Brain microvascular endothelial cell (primary cell): Measurements from ENCODE around the gene ATP2B3.

Source experiments
- DNase-seq: peaks from one replicate; pipeline ENCODE4 v3.0.0-alpha.2; 2020
- H3K27ac ChIP-seq: fragments of 250-450 bp; sonication (Bioruptor Pico); 2 replicates; pipeline ENCODE4 v1.5.1; 2020; ENCODE audit warnings: mild to moderate bottlenecking, moderate library complexity
- H3K27me3 ChIP-seq: fragments of 250-450 bp; sonication (Bioruptor Pico); replicated peaks from 2 replicates; pipeline ENCODE4 v1.5.1; 2020; ENCODE audit warnings: mild to moderate bottlenecking
- H3K36me3 ChIP-seq: fragments of 250-450 bp; sonication (Bioruptor Pico); replicated peaks from 2 replicates; pipeline ENCODE4 v1.5.1; 2020; ENCODE audit warnings: mild to moderate bottlenecking
- H3K4me3 ChIP-seq: 2 replicates; pipeline ENCODE4 v1.5.1; 2011; ENCODE audit warnings: low read depth, mild to moderate bottlenecking, control low read depth, low read length, moderate library complexity
- in situ Hi-C: cut with HindIII; loops from 2 replicates; pipeline ENCODE4 v1.10.0; 2017; ENCODE audit warnings: low sequenced_read_pairs, low pct_ligation_motif_present
- TF ChIP-seq, protein P1 (sequence below): IDR thresholded peaks from 2 replicates; pipeline ENCODE4 v1.5.1; 2011; ENCODE audit warnings: low read depth, mild to moderate bottlenecking, moderate library complexity, low read length, control low read depth, inconsistent platforms; ENCODE audit errors: missing control alignments

The ATP2B3 gene

DNA sequence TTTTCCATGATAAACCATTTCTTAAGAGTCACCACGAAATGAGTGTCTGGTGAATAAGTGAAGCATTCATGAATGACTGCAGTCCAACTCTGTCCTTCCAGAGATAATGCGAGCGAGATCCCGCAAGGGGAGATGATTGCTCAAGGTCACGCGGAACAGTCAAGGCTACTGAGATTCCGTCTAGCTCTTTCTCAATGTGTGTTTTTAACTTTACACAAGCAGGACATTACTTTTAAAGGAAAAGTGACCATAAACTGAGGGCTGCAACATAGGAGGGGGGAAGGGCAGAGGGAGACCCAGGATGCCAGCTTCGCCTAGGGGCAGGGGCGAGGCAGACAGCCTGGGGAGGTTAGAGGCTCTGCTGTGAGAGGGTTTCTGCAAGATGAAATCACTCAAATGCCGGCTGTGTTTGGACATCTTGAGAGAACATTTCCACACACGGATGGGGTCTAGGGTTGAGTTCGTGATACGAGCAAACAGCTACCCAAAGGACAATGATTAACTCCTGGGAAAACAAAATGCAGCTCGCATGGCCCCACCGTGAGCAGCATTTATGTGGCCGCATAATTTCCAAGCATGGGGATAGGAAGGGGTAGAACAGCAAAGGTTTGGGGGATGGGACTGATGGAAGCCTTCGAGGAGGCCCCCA lies 105.3 kb downstream of the ATP2B3 start:
- no peaks in the 10 kb centered on the region for H3K36me3 ChIP-seq
- peaks cover 5% of the 10 kb centered on the region for H3K27me3 ChIP-seq
- in situ Hi-C loops = no loop called here
- DNase-seq = no peak
- H3K4me3 ChIP-seq = no peak overlapping the region
- TF ChIP-seq, protein P1, sequence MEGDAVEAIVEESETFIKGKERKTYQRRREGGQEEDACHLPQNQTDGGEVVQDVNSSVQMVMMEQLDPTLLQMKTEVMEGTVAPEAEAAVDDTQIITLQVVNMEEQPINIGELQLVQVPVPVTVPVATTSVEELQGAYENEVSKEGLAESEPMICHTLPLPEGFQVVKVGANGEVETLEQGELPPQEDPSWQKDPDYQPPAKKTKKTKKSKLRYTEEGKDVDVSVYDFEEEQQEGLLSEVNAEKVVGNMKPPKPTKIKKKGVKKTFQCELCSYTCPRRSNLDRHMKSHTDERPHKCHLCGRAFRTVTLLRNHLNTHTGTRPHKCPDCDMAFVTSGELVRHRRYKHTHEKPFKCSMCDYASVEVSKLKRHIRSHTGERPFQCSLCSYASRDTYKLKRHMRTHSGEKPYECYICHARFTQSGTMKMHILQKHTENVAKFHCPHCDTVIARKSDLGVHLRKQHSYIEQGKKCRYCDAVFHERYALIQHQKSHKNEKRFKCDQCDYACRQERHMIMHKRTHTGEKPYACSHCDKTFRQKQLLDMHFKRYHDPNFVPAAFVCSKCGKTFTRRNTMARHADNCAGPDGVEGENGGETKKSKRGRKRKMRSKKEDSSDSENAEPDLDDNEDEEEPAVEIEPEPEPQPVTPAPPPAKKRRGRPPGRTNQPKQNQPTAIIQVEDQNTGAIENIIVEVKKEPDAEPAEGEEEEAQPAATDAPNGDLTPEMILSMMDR = no peak
- H3K27ac ChIP-seq = no peak overlapping the region

- TF ChIP-seq, protein P1 = no peak
- Histone ChIP-seq H3K27me3 (no peaks in the 10 kb centered on the region), H3K4me3 (no peak overlapping the region), H3K36me3 (no peaks in the 10 kb centered on the region), H3K27ac (no peak overlapping the region)
- in situ Hi-C loops = no loop called here
- no peak for DNase-seq
These were observed 106.0 kb downstream of the ATP2B3 start for GRCh38 chrX:153623310-153624029.

DNA sequence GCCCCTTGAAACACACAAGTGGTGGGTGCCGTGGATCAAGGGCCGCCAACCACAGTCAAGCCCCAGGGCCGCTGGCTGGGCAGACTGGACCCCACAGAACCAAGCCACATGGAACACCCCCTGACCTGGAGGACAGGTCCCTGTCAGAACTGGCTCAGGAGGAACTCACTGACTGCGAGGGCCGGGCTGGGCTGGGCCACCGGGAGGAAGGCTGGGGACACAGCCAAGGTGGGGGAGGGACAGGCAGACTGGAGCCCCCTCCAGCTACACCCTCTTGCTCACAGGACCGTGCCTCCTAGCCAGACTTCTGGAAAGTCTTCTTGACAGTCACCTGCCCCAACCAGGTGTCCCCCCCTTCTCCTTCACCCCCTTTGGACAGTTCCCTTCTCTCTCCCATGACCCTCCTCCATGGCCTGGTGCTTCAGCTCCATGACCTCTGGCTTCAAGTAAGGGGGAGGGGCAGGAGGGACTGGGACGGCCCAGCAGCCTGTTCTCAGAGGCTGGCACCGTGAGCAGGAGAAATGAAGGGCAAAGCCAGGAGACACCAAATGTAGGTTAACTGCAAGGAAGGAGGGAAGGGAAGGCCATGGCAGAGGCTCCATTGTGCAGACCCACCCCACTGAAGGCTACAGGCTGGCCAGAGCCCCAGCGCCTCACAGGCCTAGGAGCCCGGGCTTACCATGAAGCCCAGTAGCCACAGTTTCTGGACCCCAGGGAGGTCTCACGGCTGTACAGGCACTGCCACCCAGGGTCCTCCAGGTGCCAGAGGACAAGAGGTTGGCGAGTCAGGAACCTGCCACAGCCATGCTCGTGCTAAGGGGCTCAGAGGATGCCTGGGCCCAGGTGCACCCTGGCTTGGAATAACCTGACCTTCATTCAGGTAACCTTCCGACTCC lies 107.0 kb downstream of the ATP2B3 start:
- H3K27ac ChIP-seq = no peak overlapping the region
- TF ChIP-seq, protein P1 = no peak
- H3K4me3 ChIP-seq = no peak overlapping the region
- H3K27me3 ChIP-seq = no peaks in the 10 kb centered on the region
- in situ Hi-C loops = no loop called here
- DNase-seq = no peak
- H3K36me3 ChIP-seq = no peaks in the 10 kb centered on the region

GRCh38 chrX:153625271-153626024 lies 108.0 kb downstream of the ATP2B3 start:
- H3K27me3 ChIP-seq = no peaks in the 10 kb centered on the region
- H3K27ac ChIP-seq = no peak overlapping the region
- no peaks in the 10 kb centered on the region for H3K36me3 ChIP-seq
- in situ Hi-C loops = no loop called here
- no peak for DNase-seq
- TF ChIP-seq, protein P1 = no peak
- H3K4me3 ChIP-seq = no peak overlapping the region

GRCh38 chrX:153626025-153626633 lies 108.7 kb downstream of the ATP2B3 start:
- TF ChIP-seq, protein P1 = no peak
- Histone ChIP-seq H3K27me3 (no peaks in the 10 kb centered on the region), H3K27ac (no peak overlapping the region), H3K36me3 (no peaks in the 10 kb centered on the region), H3K4me3 (no peak overlapping the region)
- in situ Hi-C loops = no loop called here
- DNase-seq = no peak
